ENCODE data around the gene CFAP299.
A peak's percentile ranks its signal among the peaks of the same experiment; 100 is the strongest.

CFAP299 gene

DNA sequence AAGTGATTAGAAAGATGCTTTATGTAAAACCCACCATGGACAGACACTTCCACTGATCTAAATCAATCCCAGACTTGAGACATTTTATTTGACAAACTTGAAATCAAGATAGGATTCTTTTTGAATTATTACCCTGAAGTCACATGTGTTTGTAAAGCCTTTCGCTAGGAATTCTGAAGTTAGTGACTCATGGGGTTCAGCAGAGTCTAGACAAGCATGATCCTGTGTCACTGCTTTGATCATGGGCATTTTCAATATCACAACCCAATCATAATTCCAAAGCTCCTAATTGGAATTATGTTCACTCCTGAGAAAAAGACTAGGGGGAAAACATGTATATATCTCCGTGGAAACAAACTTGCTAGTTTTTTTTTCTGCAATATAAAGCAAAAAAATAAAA lies 627.5 kb downstream of the CFAP299 start:
- peak; percentile 43 for DNase-seq

GRCh38 chr4:80967346-80967745 lies 631.8 kb downstream of the CFAP299 start:
- no peak for DNase-seq

DNA sequence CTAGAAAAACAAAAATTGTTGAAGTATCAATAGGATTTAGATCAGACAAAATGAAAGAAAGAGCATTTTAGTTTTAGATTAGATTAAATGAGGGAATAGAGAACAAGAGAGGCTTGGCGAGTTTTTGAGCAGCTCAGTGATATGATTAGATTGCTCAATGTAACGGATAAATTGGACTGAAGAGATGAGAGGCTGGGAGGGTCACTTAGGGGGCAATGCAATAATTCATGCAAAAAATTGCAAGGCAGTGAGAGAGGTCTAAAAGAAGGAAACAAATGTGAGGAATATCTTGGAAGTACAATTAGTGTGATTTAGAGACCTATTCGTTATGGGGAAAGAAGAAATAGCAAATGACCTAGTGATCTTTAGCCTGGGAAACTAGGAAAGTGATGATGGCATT lies 644.7 kb downstream of the CFAP299 start:
- no peak for DNase-seq

GRCh38 chr4:80986011-80986410 lies 650.5 kb downstream of the CFAP299 start:
- DNase-seq = no peak

- peak; percentile 63 for DNase-seq
Measured at GRCh38 chr4:80989921-80990544, 654.5 kb downstream of the CFAP299 start.

DNA sequence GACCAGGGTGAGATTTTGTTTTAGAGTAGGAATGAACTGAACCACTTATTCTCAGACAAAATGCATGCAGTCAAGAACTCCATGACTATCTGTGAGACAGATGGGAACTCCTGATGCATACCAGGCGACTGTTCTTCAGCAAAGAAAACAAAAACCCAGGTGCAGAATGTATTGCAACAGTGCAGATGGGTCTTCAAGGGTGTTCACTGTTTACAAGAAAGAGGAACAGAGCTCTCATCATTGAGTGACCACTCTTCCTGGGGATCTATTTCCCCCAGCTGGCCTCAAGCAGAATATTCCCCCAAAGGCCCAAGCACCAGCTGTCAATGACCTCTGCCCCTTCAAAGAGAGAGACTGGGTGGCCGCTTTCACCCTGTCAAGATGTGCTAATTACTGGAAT lies 655.3 kb downstream of the CFAP299 start:
- DNase-seq = no peak

DNA sequence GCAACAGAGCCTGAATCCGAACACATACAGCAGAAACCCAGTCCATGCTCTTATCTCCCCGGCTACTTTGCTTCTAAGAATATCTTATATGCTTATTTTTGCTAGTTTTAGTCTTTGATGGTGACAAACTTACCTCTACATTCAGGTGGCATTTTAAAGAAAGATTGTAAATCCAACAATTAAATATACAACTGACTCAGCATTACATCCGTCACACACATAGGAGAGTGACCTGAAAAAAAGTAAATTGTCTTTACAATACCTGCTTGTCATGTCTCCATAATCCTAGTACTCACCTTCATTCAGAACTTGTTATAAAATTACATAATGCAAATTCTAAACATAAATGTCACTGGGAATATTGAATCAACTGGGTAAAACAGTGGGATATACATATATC lies 664.4 kb downstream of the CFAP299 start:
- DNase-seq = no peak

DNA sequence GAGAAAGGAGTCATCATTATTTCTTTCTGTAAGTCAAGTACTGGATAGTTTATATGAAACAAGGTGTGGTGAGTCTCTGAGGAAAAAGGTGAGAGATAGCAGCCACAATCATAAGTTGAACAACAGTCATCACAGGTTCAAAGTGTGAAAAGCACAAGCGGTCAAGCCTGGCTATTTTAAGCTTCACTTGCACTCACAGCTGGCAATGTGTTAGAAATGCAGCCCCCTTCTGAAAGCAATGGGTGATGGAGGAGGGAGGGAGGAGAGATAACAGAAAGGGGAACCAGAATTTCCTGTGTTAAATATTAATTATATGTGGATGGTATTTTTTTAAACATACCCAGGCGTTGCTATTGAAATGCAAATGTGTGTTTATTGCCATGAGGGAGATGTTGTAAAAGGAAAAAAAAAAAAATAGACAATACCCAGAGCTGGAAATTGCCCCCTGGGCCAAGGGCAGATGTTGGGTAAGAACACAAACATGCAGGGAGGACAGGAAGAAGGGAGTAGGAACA lies 668.1 kb downstream of the CFAP299 start:
- no peak for DNase-seq

DNA sequence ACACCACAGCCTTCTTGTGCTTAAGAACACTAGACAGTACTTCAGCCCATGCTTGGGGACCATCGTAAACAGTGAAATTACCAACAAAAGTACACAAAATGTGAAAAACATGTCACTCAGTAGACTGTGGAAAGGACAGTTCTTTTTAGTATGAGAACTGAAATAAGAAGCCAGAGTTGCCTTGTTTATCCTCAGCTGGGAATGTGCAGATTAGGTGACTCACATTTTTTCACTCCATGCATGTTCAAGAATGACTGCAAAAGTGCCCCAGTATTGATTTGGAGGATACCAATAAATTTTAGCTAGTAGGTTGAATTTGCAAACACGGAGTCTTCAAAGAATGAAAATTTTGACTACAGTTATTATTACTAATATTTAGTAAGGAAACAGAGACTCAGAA lies 671.9 kb downstream of the CFAP299 start:
- DNase-seq = no peak

All from fibroblast of skin of right biceps (primary cell).